Measurements from ENCODE around the gene PROC. TPM values are rescaled to one million over a fixed set of nuclear protein-coding genes. Genes with fewer than 3 reads are reported as not detected.
A peak's percentile ranks its signal among the peaks of the same experiment; 100 is the strongest.

The PROC gene
- total RNA-seq, 1 donor from 2014 or later: 1.0 TPM

- H3K9ac ChIP-seq (ENCODE audit: low read length): no peak overlapping the region
- H4K20me1 ChIP-seq (ENCODE audit: insufficient read depth, low read length): no peaks in the 10 kb centered on the region
- peaks cover 41% of the 10 kb centered on the region for H3K4me1 ChIP-seq (ENCODE audit: insufficient read depth, low read length)
- Mint-ChIP-seq H3K4me1 (ENCODE audit: low read depth, unreplicated experiment) (peaks cover 39% of the 10 kb centered on the region), H3K27me3 (ENCODE audit: low read depth, unreplicated experiment) (peaks cover 23% of the 10 kb centered on the region), H3K4me3 (ENCODE audit: unreplicated experiment) (no peak overlapping the region), H3K36me3 (ENCODE audit: low read depth, unreplicated experiment) (no peaks in the 10 kb centered on the region), H3K9me3 (ENCODE audit: unreplicated experiment) (peaks cover 2% of the 10 kb centered on the region), H3K27ac (ENCODE audit: unreplicated experiment) (peak overlapping the region; percentile 83)
- H3K27ac ChIP-seq (ENCODE audit: low read depth, low read length): peak overlapping the region; percentile 25
- DNase-seq (ENCODE audit: low read depth) (peak; percentile 56), FAIRE-seq (no peak)
- peak overlapping the region; percentile 21 for H3K4me2 ChIP-seq (ENCODE audit: low read length)
- H3K79me2 ChIP-seq (ENCODE audit: insufficient read depth, low read length): no peaks in the 10 kb centered on the region
- H3K27me3 ChIP-seq (ENCODE audit: insufficient read depth, low read length): peaks cover 2% of the 10 kb centered on the region
- no peaks in the 10 kb centered on the region for H3K9me3 ChIP-seq (ENCODE audit: insufficient read depth, low read depth, low read length)
- TF ChIP-seq CTCF (IDR thresholded peaks at IDR 0.05; ENCODE audit: insufficient read depth, low read depth, low read length) (no peak), EZH2 (IDR thresholded peaks at IDR 0.05; ENCODE audit: insufficient read depth, low read length) (no peak)
- H3K4me3 ChIP-seq (ENCODE audit: insufficient read depth, low read depth, low read length): no peak overlapping the region
- no peak overlapping the region for H2AFZ ChIP-seq (ENCODE audit: low read depth, low read length)
- no peaks in the 10 kb centered on the region for H3K36me3 ChIP-seq (ENCODE audit: insufficient read depth, low read length)
These were observed 4.2 kb upstream of the PROC start for GRCh38 chr2:127413782-127414637.

GRCh38 chr2:127414638-127415592 is 3.3 kb upstream of the PROC start:
- H3K9me3 Mint-ChIP-seq (ENCODE audit: unreplicated experiment): peaks cover 2% of the 10 kb centered on the region
- H2AFZ ChIP-seq (ENCODE audit: low read depth, low read length): no peak overlapping the region
- H3K27me3 Mint-ChIP-seq (ENCODE audit: low read depth, unreplicated experiment): peaks cover 28% of the 10 kb centered on the region

More at GRCh38 chr2:127414638-127415592, 3.3 kb upstream of the PROC start:
- DNase-seq (ENCODE audit: low read depth) (no peak), FAIRE-seq (no peak)
- Mint-ChIP-seq H3K4me3 (ENCODE audit: unreplicated experiment) (no peak overlapping the region), H3K27ac (ENCODE audit: unreplicated experiment) (no peak overlapping the region), H3K4me1 (ENCODE audit: low read depth, unreplicated experiment) (peaks cover 39% of the 10 kb centered on the region), H3K36me3 (ENCODE audit: low read depth, unreplicated experiment) (no peaks in the 10 kb centered on the region)
- TF ChIP-seq CTCF (IDR thresholded peaks at IDR 0.05; ENCODE audit: insufficient read depth, low read depth, low read length) (no peak), EZH2 (IDR thresholded peaks at IDR 0.05; ENCODE audit: insufficient read depth, low read length) (no peak)
- Histone ChIP-seq H3K9ac (ENCODE audit: low read length) (no peak overlapping the region), H3K4me3 (ENCODE audit: insufficient read depth, low read depth, low read length) (no peak overlapping the region), H3K36me3 (ENCODE audit: insufficient read depth, low read length) (no peaks in the 10 kb centered on the region), H3K27me3 (ENCODE audit: insufficient read depth, low read length) (peaks cover 2% of the 10 kb centered on the region), H3K79me2 (ENCODE audit: insufficient read depth, low read length) (no peaks in the 10 kb centered on the region), H3K4me2 (ENCODE audit: low read length) (no peak overlapping the region), H3K4me1 (ENCODE audit: insufficient read depth, low read length) (peaks cover 41% of the 10 kb centered on the region), H4K20me1 (ENCODE audit: insufficient read depth, low read length) (no peaks in the 10 kb centered on the region), H3K9me3 (ENCODE audit: insufficient read depth, low read depth, low read length) (no peaks in the 10 kb centered on the region), H3K27ac (ENCODE audit: low read depth, low read length) (no peak overlapping the region)

Data from astrocyte (in vitro differentiated cells and primary cell).